Type B pancreatic cell (in vitro differentiated cells): ENCODE measurements around the gene ROR1. TPM values are rescaled to one million over a fixed set of nuclear protein-coding genes. Genes with fewer than 3 reads are reported as not detected.

Source experiments
- DNase-seq: peaks from one replicate; pipeline ENCODE4 v3.0.0; 2021; ENCODE audit warnings: mixed read lengths; ENCODE audit not compliant: unreplicated experiment; ENCODE audit errors: extremely low spot score
- H3K27ac Mint-ChIP-seq: 2 replicates; pipeline ENCODE4 v1.8.0; 2021; ENCODE audit warnings: mild to moderate bottlenecking, mixed read lengths
- H3K27me3 Mint-ChIP-seq: 2 replicates; pipeline ENCODE4 v1.8.0; 2021; ENCODE audit warnings: mixed read lengths
- H3K36me3 Mint-ChIP-seq: 2 replicates; pipeline ENCODE4 v1.8.0; 2021; ENCODE audit warnings: mixed read lengths
- H3K4me1 Mint-ChIP-seq: one replicate; pipeline ENCODE4 v1.8.0; 2021; ENCODE audit warnings: mixed read lengths; ENCODE audit not compliant: unreplicated experiment
- H3K4me3 Mint-ChIP-seq: 2 replicates; pipeline ENCODE4 v1.8.0; 2021; ENCODE audit warnings: mild to moderate bottlenecking, mixed read lengths
- H3K9me3 Mint-ChIP-seq: 2 replicates; pipeline ENCODE4 v1.8.0; 2021; ENCODE audit warnings: mixed read lengths
- total RNA-seq: library from RNA; stranded (reverse); gene quantifications from 2 replicates; pipeline ENCODE4 v1.2.1, GENCODE V29; 2021; ENCODE audit warnings: low replicate concordance
- TF ChIP-seq, protein P1 (sequence below): fragments of 200-600 bp; sonication (generic); conservative IDR thresholded peaks from 2 replicates; pipeline ENCODE4 v1.5.0; 2021; ENCODE audit warnings: antibody characterized with exemption, mild to moderate bottlenecking

Gene ROR1
- total RNA-seq, 1 donor from 2014 or later: 32.0 TPM

DNA sequence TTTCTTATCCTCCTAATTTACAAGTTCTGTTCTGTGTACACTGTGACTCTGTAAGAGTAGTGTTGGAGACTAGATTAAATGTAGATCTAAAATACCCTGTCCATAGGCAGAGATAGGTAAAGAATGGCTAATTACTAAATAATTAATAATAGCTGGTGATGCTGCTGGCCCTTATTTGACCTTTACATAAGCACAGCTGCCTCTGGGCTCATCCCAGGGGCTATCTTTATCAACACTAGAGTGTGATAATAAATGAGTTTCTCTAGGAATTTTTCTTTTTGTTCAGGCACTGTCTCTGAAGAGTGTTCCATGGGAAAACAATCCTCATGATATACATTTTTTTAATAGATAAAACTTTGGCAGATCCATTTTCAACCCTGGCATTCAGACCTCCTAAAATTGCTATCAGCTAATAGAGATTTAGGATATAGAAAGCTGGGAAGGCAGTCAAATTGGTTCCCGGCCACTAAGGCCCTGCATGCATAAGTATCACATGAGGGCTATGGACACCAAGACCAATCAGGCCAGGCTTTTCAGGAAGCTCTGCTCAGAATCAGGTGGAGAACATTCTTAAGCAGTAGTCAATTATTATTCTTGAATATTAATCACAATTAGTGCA, 107.2 kb downstream of the ROR1 start:
- peaks cover 4% of the 10 kb centered on the region for H3K9me3 Mint-ChIP-seq
- peaks cover 58% of the 10 kb centered on the region for H3K4me1 Mint-ChIP-seq
- no peak for DNase-seq
- H3K27me3 Mint-ChIP-seq: no peaks in the 10 kb centered on the region
- H3K36me3 Mint-ChIP-seq: no peaks in the 10 kb centered on the region
- H3K27ac Mint-ChIP-seq: no peak overlapping the region
- H3K4me3 Mint-ChIP-seq: no peak overlapping the region
- TF ChIP-seq, protein P1, sequence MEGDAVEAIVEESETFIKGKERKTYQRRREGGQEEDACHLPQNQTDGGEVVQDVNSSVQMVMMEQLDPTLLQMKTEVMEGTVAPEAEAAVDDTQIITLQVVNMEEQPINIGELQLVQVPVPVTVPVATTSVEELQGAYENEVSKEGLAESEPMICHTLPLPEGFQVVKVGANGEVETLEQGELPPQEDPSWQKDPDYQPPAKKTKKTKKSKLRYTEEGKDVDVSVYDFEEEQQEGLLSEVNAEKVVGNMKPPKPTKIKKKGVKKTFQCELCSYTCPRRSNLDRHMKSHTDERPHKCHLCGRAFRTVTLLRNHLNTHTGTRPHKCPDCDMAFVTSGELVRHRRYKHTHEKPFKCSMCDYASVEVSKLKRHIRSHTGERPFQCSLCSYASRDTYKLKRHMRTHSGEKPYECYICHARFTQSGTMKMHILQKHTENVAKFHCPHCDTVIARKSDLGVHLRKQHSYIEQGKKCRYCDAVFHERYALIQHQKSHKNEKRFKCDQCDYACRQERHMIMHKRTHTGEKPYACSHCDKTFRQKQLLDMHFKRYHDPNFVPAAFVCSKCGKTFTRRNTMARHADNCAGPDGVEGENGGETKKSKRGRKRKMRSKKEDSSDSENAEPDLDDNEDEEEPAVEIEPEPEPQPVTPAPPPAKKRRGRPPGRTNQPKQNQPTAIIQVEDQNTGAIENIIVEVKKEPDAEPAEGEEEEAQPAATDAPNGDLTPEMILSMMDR: no peak

DNA sequence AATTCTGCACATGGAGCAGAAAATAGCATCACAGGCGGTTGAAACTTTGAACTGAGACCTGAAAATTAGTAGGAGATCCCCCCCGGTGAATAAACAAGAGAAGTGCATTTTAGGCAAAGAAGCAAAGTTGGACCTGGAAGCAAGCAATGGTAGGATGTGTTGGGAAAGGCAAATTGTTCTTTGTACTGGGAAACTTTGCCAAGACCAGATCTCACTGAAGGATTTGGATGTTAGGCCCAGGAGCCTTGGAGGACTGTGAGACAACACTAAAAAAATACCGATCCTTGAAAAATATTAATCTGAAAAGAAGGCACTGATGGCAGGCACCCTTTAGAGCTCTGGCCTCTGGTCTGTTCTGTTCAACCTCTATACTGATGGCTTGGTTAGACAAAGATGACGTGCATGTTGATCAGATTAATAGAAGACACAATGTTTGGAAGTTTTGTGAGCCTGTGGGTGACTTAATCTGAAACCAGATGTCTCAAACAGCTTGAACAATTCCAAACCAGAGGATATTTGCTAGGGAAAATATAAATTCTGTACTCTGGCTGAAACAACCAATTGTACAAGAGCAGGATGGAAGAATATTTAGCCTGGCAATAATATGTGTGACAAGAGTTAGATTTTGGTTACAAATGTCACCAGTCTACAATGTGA, 108.4 kb downstream of the ROR1 start:
- Mint-ChIP-seq H3K27ac (no peak overlapping the region), H3K4me1 (peaks cover 48% of the 10 kb centered on the region)

DNA sequence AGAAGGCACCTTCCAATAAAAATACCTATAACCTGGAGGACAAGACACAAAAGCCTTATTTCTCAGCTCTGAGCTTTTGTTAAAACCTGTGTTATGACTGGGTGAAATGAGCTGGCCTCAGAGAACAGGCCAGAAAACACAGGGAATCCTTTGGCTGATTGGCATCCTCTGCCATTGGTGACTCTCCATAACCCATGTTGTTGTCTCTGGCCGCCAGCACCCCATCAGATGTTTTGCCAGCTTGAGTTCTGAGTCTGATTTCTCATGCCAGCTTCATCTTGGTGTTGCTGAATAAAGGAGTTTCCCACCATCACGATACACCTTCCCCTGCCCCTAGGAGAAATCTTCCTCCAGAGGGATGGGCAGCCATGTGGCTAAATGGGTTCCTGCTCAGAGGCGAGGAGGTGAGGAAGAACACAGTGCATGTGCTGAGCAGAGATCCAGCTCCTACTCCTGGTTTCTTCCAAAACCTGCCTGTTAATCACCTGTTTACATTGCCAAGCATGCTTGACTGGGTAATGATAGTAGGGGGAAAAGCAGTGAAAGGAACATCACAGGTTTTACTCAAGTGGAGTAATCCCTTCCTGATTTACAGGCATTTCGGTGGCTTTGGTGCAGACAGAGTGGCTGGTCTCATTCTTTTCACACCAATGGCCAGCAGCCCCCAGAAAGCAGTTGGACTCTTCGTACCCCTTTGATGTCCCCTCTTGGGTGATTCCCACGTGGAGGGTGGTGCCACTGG, 109.8 kb downstream of the ROR1 start:
- Mint-ChIP-seq H3K27ac (no peak overlapping the region), H3K4me1 (peaks cover 44% of the 10 kb centered on the region)
- TF ChIP-seq, protein P1: no peak

More for the DNA sequence above, 108.4 kb downstream of the ROR1 start:
- H3K4me3 Mint-ChIP-seq: no peak overlapping the region
- peaks cover 4% of the 10 kb centered on the region for H3K9me3 Mint-ChIP-seq
- no peak for DNase-seq
- TF ChIP-seq, protein P1: no peak
- H3K27me3 Mint-ChIP-seq: no peaks in the 10 kb centered on the region
- no peaks in the 10 kb centered on the region for H3K36me3 Mint-ChIP-seq

DNA sequence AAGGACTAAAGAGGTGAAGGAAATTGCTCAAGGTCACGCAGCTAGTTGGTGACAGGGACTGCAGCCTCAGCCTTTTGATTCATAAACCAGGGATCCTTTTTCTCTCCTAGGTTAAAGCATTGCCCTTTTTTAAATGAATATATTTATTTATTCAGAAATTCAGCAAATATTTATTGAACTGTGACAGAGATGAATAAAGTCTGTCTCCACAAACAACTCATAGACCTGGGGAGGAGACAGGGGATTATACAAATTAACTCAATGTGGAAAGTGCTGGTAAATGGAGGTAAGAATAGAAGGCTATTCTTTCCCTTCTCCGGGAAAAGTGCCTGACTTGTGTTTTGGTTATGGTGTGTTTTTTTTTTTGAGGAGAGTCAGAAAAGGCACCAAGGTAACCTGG, 110.7 kb downstream of the ROR1 start:
- peaks cover 4% of the 10 kb centered on the region for H3K9me3 Mint-ChIP-seq
- no peaks in the 10 kb centered on the region for H3K27me3 Mint-ChIP-seq
- no peak for DNase-seq
- no peaks in the 10 kb centered on the region for H3K36me3 Mint-ChIP-seq
- TF ChIP-seq, protein P1: no peak
- peaks cover 43% of the 10 kb centered on the region for H3K4me1 Mint-ChIP-seq
- H3K4me3 Mint-ChIP-seq: no peak overlapping the region
- H3K27ac Mint-ChIP-seq: no peak overlapping the region

More for the DNA sequence above, 109.8 kb downstream of the ROR1 start:
- no peaks in the 10 kb centered on the region for H3K27me3 Mint-ChIP-seq
- no peaks in the 10 kb centered on the region for H3K36me3 Mint-ChIP-seq
- peaks cover 4% of the 10 kb centered on the region for H3K9me3 Mint-ChIP-seq
- no peak for DNase-seq
- H3K4me3 Mint-ChIP-seq: no peak overlapping the region

DNA sequence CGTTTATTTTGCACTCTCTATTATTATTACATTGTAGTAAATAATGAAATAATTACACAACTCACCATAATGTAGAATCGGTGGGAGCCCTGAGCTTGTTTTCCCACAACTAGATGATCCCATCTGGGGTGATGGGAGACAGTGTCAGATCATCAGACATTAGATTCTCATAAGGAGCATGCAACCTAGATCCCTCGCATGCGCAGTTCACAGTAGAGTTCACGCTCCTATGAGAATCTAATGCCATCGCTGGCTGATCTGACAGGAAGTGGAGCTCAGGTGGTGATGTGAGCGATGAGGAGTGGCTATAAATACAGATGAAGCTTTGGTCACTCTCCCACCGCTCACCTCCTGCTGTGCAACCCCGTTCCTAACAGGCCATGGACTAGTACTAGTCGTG, 112.1 kb downstream of the ROR1 start:
- no peak for DNase-seq
- H3K27ac Mint-ChIP-seq: no peak overlapping the region
- peaks cover 32% of the 10 kb centered on the region for H3K4me1 Mint-ChIP-seq
- peaks cover 5% of the 10 kb centered on the region for H3K36me3 Mint-ChIP-seq
- H3K9me3 Mint-ChIP-seq: peaks cover 12% of the 10 kb centered on the region
- H3K27me3 Mint-ChIP-seq: no peaks in the 10 kb centered on the region
- no peak overlapping the region for H3K4me3 Mint-ChIP-seq
- TF ChIP-seq, protein P1: no peak
